Upper lobe of right lung (tissue), 1 donor: ENCODE results near the gene OLFML1. TPM values are rescaled to one million over a fixed set of nuclear protein-coding genes. Genes with fewer than 3 reads are reported as not detected.

ENCODE experiments used
- ATAC-seq: fragments of 200-7000 bp; cut with Tn5 transposase; one replicate; pipeline ENCODE4 v1.9.1; 2020; ENCODE audit warnings: mild to moderate bottlenecking, moderate library complexity
- DNase-seq: peaks from one replicate; pipeline ENCODE4 v3.0.0-alpha.2; 2020
- H3K27ac ChIP-seq: fragments of 200-600 bp; one replicate; pipeline ENCODE4 v1.8.0; 2022
- H3K27me3 ChIP-seq: fragments of 200-600 bp; one replicate; pipeline ENCODE4 v1.8.0; 2022; ENCODE audit warnings: mild to moderate bottlenecking
- H3K36me3 ChIP-seq: fragments of 200-600 bp; one replicate; pipeline ENCODE4 v1.8.0; 2022
- H3K4me1 ChIP-seq: fragments of 200-600 bp; one replicate; pipeline ENCODE4 v1.8.0; 2022
- H3K4me3 ChIP-seq: fragments of 200-600 bp; one replicate; pipeline ENCODE4 v1.8.0; 2022; ENCODE audit warnings: mild to moderate bottlenecking
- H3K9me3 ChIP-seq: fragments of 200-600 bp; one replicate; pipeline ENCODE4 v1.8.0; 2022
- intact Hi-C: fragments of 100-400 bp; cut with DNase I; formaldehyde crosslinking; loops from one replicate; pipeline ENCODE4 v1.11.0; 2022
- total RNA-seq: library from RNA; stranded (reverse); fragmentation: NEBNext Ultra II Directional; extraction: Animal tissue kit (Norgen Biotek cat#: 25700); gene quantifications from one replicate; pipeline ENCODE4 v1.2.1, GENCODE V29; 2021
- TF ChIP-seq, protein P1 (sequence below): fragments of 200-600 bp; IDR thresholded peaks from one replicate; pipeline ENCODE4 v1.8.0; 2022; ENCODE audit warnings: antibody characterized with exemption
- donor health status: DM: no; HTN: yes; CAD: no; lungs with severe emphysema.

OLFML1 gene
- total RNA-seq, 1 donor from 2014 or later: 30.6 TPM

DNA sequence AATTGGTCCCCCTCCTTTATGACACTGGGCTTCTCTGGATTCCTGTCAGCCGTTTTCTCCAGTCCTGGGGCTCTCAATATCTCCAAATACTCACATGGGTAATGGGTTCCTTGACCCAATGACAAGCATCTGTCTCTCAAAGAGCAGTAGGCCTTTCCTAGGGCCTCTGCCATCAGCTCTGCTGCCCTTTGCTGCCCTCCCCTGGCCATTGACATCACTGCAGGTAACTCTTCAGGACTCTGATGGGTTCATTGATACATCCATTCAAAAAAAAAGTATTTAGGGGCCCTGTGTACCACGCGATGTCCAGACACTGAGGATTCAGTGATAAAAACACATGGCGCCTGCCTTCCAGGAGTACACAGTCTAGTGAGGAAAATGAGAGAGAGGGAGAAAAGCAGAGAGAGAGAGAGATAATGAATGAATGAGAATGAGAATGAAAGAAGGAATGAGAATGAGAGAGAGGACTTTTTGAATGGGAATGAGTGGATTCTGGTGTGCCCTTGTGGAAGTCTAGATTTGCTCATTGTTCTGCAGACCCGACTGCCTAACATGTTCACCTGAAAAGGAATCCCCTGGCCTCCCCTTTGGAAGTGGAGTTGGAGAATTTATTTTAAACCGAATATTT lies 42.6 kb upstream of the OLFML1 start:
- Histone ChIP-seq H3K9me3 (no peaks in the 10 kb centered on the region), H3K27ac (no peak overlapping the region), H3K4me1 (no peaks in the 10 kb centered on the region), H3K27me3 (peaks cover 18% of the 10 kb centered on the region), H3K4me3 (no peak overlapping the region), H3K36me3 (no peaks in the 10 kb centered on the region)
- ATAC-seq (peak; percentile 91), DNase-seq (peak; percentile 74)
- TF ChIP-seq, protein P1, sequence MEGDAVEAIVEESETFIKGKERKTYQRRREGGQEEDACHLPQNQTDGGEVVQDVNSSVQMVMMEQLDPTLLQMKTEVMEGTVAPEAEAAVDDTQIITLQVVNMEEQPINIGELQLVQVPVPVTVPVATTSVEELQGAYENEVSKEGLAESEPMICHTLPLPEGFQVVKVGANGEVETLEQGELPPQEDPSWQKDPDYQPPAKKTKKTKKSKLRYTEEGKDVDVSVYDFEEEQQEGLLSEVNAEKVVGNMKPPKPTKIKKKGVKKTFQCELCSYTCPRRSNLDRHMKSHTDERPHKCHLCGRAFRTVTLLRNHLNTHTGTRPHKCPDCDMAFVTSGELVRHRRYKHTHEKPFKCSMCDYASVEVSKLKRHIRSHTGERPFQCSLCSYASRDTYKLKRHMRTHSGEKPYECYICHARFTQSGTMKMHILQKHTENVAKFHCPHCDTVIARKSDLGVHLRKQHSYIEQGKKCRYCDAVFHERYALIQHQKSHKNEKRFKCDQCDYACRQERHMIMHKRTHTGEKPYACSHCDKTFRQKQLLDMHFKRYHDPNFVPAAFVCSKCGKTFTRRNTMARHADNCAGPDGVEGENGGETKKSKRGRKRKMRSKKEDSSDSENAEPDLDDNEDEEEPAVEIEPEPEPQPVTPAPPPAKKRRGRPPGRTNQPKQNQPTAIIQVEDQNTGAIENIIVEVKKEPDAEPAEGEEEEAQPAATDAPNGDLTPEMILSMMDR: peak; percentile 84
- intact Hi-C loops: no loop called here

DNA sequence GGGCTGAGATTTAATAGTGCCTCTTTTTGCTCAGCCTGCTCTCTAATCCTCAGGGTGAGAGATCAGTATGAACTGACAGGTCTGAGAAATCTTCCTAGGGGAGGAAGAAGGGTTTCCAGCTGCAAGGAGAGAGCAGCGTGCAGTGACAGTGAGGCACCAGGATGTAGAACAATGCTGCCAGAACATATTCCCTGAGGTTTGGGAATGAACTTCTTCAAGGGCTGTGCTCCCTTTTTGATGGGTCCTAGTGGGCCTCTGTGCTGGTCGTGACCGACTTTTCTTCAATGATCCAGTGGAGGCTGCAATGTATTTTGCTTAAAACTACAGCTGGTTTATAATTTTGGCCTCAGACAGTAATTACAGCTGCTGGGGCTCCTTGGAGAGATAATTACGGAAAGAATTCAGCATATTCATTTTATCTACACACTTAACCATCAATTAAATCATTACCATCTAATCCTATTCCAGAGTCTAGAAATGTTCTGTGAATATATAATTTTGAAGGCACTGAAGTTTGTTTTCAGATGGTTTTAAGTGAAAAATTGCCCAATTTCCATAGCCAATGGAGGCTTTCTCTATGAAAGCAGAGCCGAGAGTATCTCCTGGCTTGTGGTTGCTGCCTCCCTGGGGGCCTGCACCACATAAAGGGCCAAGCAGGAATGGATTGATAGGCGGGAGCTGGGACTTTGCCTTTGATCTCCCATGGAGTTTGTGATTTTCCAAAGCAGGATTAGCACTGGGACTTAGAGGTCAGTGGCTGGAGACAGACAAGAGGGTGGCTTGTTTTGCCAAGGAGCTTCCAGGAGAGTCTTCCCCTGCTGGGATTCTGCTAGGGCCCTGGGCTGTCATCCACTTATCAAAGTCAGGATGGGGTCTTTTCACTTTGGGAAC lies 41.0 kb upstream of the OLFML1 start:
- H3K27me3 ChIP-seq: peaks cover 28% of the 10 kb centered on the region
- no peak overlapping the region for H3K4me3 ChIP-seq
- no peaks in the 10 kb centered on the region for H3K4me1 ChIP-seq
- ATAC-seq (no peak), DNase-seq (no peak)
- H3K9me3 ChIP-seq: no peaks in the 10 kb centered on the region
- H3K27ac ChIP-seq: no peak overlapping the region
- no peaks in the 10 kb centered on the region for H3K36me3 ChIP-seq
- TF ChIP-seq, protein P1: no peak
- intact Hi-C loops: no loop called here

DNA sequence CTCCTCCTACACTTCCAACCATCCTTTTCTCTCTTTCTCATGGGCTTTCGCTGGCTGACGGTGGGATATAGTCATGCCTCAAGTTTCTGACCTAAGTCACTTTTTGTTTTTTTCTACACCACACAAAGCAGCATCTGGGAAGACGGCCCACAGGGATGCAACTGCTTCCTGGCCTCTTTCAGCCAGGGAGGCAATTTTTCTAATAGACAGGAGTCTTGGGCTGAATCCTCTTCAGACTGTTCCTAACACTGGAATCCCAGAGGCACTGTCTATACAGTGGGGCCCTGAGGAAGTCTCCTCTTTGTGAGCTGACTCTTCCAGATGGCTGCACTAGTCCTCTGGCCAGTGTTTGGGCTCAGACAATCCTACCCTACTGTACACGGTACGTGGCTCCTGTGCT lies 39.7 kb upstream of the OLFML1 start:
- ATAC-seq (no peak), DNase-seq (no peak)
- H3K27ac ChIP-seq: no peak overlapping the region
- TF ChIP-seq, protein P1: no peak
- peaks cover 32% of the 10 kb centered on the region for H3K27me3 ChIP-seq
- H3K4me1 ChIP-seq: no peaks in the 10 kb centered on the region
- H3K36me3 ChIP-seq: no peaks in the 10 kb centered on the region
- H3K9me3 ChIP-seq: no peaks in the 10 kb centered on the region
- no peak overlapping the region for H3K4me3 ChIP-seq
- intact Hi-C loops: no loop called here

DNA sequence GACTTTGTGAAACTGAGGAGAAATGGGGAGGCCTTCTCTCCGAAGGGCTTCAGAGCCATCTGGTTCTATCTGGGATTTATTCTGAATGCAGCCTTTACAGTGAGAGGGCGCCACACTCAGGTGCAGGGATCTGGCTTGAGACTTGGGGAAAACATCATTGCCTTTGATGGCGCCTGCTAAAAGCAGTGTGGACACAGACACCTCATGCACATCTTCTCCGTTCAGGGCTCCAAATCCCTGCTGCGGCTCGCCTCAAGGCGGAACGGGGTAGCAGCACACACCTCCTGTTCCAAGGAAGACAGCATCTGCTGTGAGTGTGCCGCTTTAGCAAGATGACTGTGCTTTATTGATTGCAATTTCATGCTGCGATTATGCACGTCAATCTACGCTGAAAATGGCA lies 37.1 kb upstream of the OLFML1 start:
- Histone ChIP-seq H3K27me3 (peaks cover 33% of the 10 kb centered on the region), H3K4me1 (no peaks in the 10 kb centered on the region), H3K27ac (no peak overlapping the region), H3K36me3 (no peaks in the 10 kb centered on the region), H3K4me3 (no peak overlapping the region), H3K9me3 (no peaks in the 10 kb centered on the region)
- intact Hi-C loops: no loop called here
- DNase-seq: no peak
- ATAC-seq: no peak
- TF ChIP-seq, protein P1: no peak

DNA sequence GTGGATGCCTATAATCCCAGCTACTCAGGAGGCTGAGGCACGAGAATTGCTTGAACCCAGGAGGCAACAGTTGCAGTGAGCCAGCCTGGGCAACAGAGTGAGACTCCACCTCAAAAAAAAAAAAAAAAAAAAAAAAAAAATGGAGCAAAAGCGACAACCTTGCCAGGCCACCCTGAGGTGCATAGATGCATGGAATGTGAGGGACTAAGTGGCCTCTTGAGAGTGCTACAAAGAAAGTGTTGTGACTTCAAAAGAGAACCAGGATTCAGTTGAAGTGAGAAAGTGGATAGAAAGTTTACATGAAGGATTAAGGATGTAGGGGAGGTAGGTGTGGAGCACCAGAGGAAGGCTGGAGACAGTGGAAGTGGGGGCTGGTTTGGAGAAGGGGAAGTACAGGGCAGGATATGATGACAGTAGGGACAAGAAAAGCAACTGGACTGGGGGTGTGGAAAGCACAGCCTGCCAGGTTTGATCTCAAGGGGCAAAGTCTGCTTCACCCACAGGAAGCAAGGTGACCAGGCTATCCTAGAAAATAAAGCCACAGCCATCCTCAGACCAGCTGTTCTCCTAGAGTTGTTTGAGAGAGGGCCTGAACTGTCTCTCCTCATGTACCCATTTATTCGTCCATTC lies 36.0 kb upstream of the OLFML1 start:
- ATAC-seq (peak; percentile 60), DNase-seq (no peak)
- H3K9me3 ChIP-seq: no peaks in the 10 kb centered on the region
- peaks cover 42% of the 10 kb centered on the region for H3K27me3 ChIP-seq
- TF ChIP-seq, protein P1: no peak
- intact Hi-C loops: no loop called here
- H3K27ac ChIP-seq: no peak overlapping the region
- H3K36me3 ChIP-seq: no peaks in the 10 kb centered on the region
- no peaks in the 10 kb centered on the region for H3K4me1 ChIP-seq
- no peak overlapping the region for H3K4me3 ChIP-seq
